ES-I3 (cell line): Measurements from ENCODE around the gene MORC1.
"Not testable (repeated sequence)": the region's sequence is repeated elsewhere in the genome, so short reads cannot be mapped to it uniquely, and the experiment has no call there.

Experiments
- H3K36me3 ChIP-seq: 2 replicates; pipeline ENCODE4 v1.6.1; 2013; ENCODE audit warnings: mild to moderate bottlenecking, low read length, control low read depth, moderate library complexity; ENCODE audit not compliant: insufficient read depth
- H3K4me1 ChIP-seq: 2 replicates; pipeline ENCODE4 v1.6.1; 2013; ENCODE audit warnings: mild to moderate bottlenecking, control low read depth, low read length; ENCODE audit not compliant: insufficient read depth
- H3K9ac ChIP-seq: 2 replicates; pipeline ENCODE4 v1.6.1; 2013; ENCODE audit warnings: low read depth, mild to moderate bottlenecking, low read length, moderate library complexity
- H3K9me3 ChIP-seq: 2 replicates; pipeline ENCODE4 v1.6.1; 2013; ENCODE audit warnings: mild to moderate bottlenecking, low read length, moderate library complexity; ENCODE audit not compliant: control insufficient read depth, insufficient read depth

Gene MORC1

GRCh38 chr3:109117939-109118338 is at the start of gene MORC1:
MORC1 (minus strand) TSS chr3:109118134; CDS start chr3:109118059, 75 bp downstream.
- no peak within 1 kb of the TSS for H3K9ac ChIP-seq
- H3K36me3 ChIP-seq, result no peaks in the 10 kb centered on the region
- H3K9me3 ChIP-seq, result 0 out of 2 replicates have a peak, but pooled peaks cover 5% of the 10 kb centered on the region
- no peaks in the 10 kb centered on the region for H3K4me1 ChIP-seq

GRCh38 chr3:109165905-109166304 is 48.0 kb upstream of the MORC1 start:
- no peaks in the 10 kb centered on the region for H3K9me3 ChIP-seq
- no peaks in the 10 kb centered on the region for H3K36me3 ChIP-seq
- peaks cover 10% of the 10 kb centered on the region; the same call in 1 of the 2 replicates for H3K4me1 ChIP-seq
- no peak overlapping the region for H3K9ac ChIP-seq

GRCh38 chr3:109161487-109162123 is 43.7 kb upstream of the MORC1 start:
- Histone ChIP-seq H3K36me3 (no peaks in the 10 kb centered on the region), H3K4me1 (no peaks in the 10 kb centered on the region; the same call in 1 of the 2 replicates), H3K9ac (no peak overlapping the region), H3K9me3 (no peaks in the 10 kb centered on the region)

GRCh38 chr3:109155828-109156227 is 37.9 kb upstream of the MORC1 start:
- Histone ChIP-seq H3K9me3 (no peaks in the 10 kb centered on the region), H3K9ac (no peak overlapping the region), H3K36me3 (no peaks in the 10 kb centered on the region), H3K4me1 (no peaks in the 10 kb centered on the region)

GRCh38 chr3:109154979-109155378 is 37.0 kb upstream of the MORC1 start:
- no peaks in the 10 kb centered on the region for H3K36me3 ChIP-seq
- no peak overlapping the region for H3K9ac ChIP-seq
- no peaks in the 10 kb centered on the region for H3K9me3 ChIP-seq
- no peaks in the 10 kb centered on the region for H3K4me1 ChIP-seq

GRCh38 chr3:109152320-109152719 is 34.4 kb upstream of the MORC1 start:
- no peaks in the 10 kb centered on the region for H3K9me3 ChIP-seq
- H3K4me1 ChIP-seq, result no peaks in the 10 kb centered on the region
- H3K36me3 ChIP-seq, result no peaks in the 10 kb centered on the region
- no peak overlapping the region for H3K9ac ChIP-seq

- no peaks in the 10 kb centered on the region for H3K9me3 ChIP-seq
- no peaks in the 10 kb centered on the region for H3K4me1 ChIP-seq
- no peaks in the 10 kb centered on the region for H3K36me3 ChIP-seq
- no peak overlapping the region for H3K9ac ChIP-seq
Observed at GRCh38 chr3:109149078-109149477, 31.1 kb upstream of the MORC1 start.

- no peaks in the 10 kb centered on the region for H3K36me3 ChIP-seq
- H3K9ac ChIP-seq, result no peak overlapping the region
- no peaks in the 10 kb centered on the region for H3K4me1 ChIP-seq
- no peaks in the 10 kb centered on the region for H3K9me3 ChIP-seq
Observed at GRCh38 chr3:109143646-109144045, 25.7 kb upstream of the MORC1 start.

GRCh38 chr3:109140318-109140717 is 22.4 kb upstream of the MORC1 start:
- Histone ChIP-seq H3K9me3 (no peaks in the 10 kb centered on the region), H3K9ac (no peak overlapping the region), H3K36me3 (no peaks in the 10 kb centered on the region), H3K4me1 (no peaks in the 10 kb centered on the region)

- Histone ChIP-seq H3K9ac (no peak overlapping the region), H3K9me3 (no peaks in the 10 kb centered on the region), H3K4me1 (no peaks in the 10 kb centered on the region), H3K36me3 (no peaks in the 10 kb centered on the region)
Observed at GRCh38 chr3:109137761-109138160, 19.8 kb upstream of the MORC1 start.

- Histone ChIP-seq H3K36me3 (no peaks in the 10 kb centered on the region), H3K9ac (no peak within 1 kb of the TSS), H3K4me1 (no peaks in the 10 kb centered on the region), H3K9me3 (no peaks in the 10 kb centered on the region)
Observed at GRCh38 chr3:109136523-109136922, 18.6 kb upstream of the MORC1 start, which contains the start of gene C3orf85. C3orf85 (plus strand) TSS chr3:109136719; CDS start chr3:109136848, 129 bp downstream.

- H3K4me1 ChIP-seq, H3K9me3 ChIP-seq, H3K9ac ChIP-seq, H3K36me3 ChIP-seq: not testable (repeated sequence)
Observed at GRCh38 chr3:109133474-109133816, 15.5 kb upstream of the MORC1 start.

GRCh38 chr3:109132801-109133473 is 15.0 kb upstream of the MORC1 start:
- H3K36me3 ChIP-seq, result no peaks in the 10 kb centered on the region
- no peaks in the 10 kb centered on the region; the same call in 1 of the 2 replicates for H3K9me3 ChIP-seq
- H3K9ac ChIP-seq, result no peak overlapping the region
- no peaks in the 10 kb centered on the region for H3K4me1 ChIP-seq

- no peaks in the 10 kb centered on the region; the same call in 1 of the 2 replicates for H3K9me3 ChIP-seq
- no peak overlapping the region for H3K9ac ChIP-seq
- H3K36me3 ChIP-seq, result no peaks in the 10 kb centered on the region
- no peaks in the 10 kb centered on the region for H3K4me1 ChIP-seq
Observed at GRCh38 chr3:109131276-109131675, 13.3 kb upstream of the MORC1 start.

- H3K4me1 ChIP-seq, result no peaks in the 10 kb centered on the region
- H3K9me3 ChIP-seq, result peaks cover 4% of the 10 kb centered on the region; the same call in 1 of the 2 replicates
- no peak overlapping the region for H3K9ac ChIP-seq
- H3K36me3 ChIP-seq, result no peaks in the 10 kb centered on the region
Observed at GRCh38 chr3:109127553-109127952, 9.6 kb upstream of the MORC1 start.
